Fibroblast of lung (primary cell): ENCODE data around the gene IL16.

ENCODE experiments used
- CTCF ChIP-seq, 2 donors: IDR thresholded peaks in 1 of 2; conservative IDR thresholded peaks in 1 of 2; 1 replicate in 1 of 2; 2 replicates in 1 of 2; pipeline ENCODE4 v1.5.1; 2011 to 2012; ENCODE audit warnings: low read length in 2 of 2, control low read depth in 1 of 2, inconsistent platforms in 1 of 2, low read depth in 1 of 2, mild to moderate bottlenecking in 1 of 2
- EZH2 ChIP-seq: IDR thresholded peaks from 2 replicates; pipeline ENCODE4 v1.5.1; 2012; ENCODE audit warnings: low read length, control low read depth, mild to moderate bottlenecking; ENCODE audit errors: missing control alignments

GRCh38 chr15:81242778-81243177 is 46.1 kb downstream of the IL16 start:
- no peak for TF ChIP-seq CTCF (conservative IDR thresholded peaks at IDR 0.05 in 1 of 2, IDR thresholded peaks at IDR 0.05 in 1 of 2; ENCODE audit: low read depth in 1 of 2, low read length in 2 of 2)
- TF ChIP-seq EZH2 = no peak
